Measurements from ENCODE around the gene ASAP3.

The ASAP3 gene

GRCh38 chr1:23448846-23449245, 35.1 kb downstream of the ASAP3 start:
- no peak for DNase-seq (ENCODE audit: low read depth)

- DNase-seq (ENCODE audit: low read depth): no peak
These were observed 37.2 kb downstream of the ASAP3 start for GRCh38 chr1:23446661-23447310.

DNA sequence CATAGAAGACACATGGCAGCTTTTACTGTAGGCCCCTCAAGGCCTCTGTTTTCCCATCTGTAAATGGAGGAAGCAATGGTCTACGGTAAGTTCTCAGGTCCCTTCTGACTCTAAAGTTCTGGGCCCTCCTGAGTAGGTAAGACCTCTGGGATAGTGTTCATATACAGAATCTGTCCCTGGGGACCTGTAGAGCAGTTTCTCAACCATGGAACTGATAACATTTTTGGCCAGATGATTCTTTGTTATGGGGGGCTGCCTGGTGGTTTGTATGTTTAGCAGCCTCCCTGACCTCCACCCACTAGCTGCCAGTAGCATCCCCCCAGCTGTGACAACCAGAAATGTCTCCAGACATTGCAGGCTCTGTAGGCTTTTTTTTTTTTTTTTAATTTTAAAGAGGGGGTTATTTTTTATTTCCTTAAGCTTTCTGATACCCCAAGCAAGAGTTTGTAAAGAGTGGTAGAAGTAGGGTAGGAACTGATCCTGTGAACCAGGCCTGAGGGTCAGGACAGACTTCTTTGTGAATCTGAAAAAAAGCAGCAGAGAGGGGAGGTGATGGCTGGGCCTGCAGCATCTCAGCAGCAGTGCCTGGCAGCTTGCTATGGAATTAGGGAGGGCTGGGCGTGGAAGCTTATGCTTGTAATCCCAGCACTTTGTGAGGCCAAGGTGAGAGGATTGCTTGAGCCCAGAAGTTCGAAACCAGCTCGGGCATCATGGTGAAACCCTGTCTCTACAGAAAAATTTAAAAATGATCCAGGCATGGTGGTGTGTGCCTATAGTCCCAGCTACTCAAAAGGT, 39.2 kb downstream of the ASAP3 start:
- no peak for DNase-seq (ENCODE audit: low read depth)

- DNase-seq (ENCODE audit: low read depth): no peak
These were observed 39.9 kb downstream of the ASAP3 start for GRCh38 chr1:23444104-23444533.

DNA sequence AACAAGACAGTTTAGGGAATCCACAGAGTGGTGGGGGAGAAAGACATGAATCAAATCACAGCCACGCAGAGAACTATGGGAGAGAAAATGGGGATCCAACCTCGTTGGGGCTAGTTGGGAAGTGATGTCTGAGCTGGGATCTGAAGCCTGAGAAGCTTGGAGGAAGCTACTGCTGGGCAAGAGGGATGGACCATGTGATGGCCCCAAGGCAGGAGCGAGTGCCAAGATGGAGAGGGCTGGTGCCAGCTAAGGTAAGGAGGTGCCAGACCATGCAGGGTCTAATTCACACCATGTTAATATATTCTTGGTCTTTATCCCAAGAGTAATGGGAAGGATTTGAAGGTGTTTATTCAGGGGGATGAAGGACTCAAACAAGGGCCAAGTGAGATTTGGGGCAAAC, 41.2 kb downstream of the ASAP3 start:
- DNase-seq (ENCODE audit: low read depth): no peak

GRCh38 chr1:23441446-23442148, 42.4 kb downstream of the ASAP3 start:
- no peak for DNase-seq (ENCODE audit: low read depth)

GRCh38 chr1:23438545-23438944, 45.4 kb downstream of the ASAP3 start:
- DNase-seq (ENCODE audit: low read depth): no peak

DNA sequence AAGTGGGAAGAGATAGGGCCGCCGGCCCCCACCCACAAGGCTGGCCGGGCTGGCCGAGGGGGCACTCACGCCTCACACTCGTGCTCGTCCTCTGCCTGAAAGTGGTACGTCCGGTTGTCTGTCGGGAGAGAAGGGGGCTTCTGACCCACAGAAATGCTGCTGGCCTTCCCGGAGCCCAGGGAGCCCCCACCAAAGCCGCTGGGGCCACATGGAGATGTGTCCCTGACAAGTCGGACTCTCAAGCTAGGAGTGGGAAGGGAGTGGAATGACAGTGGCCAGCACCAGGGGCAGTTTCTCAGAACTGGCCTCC, 46.7 kb downstream of the ASAP3 start:
- no peak for DNase-seq (ENCODE audit: low read depth)

GRCh38 chr1:23436520-23437354, 47.2 kb downstream of the ASAP3 start:
- DNase-seq (ENCODE audit: low read depth): no peak

GRCh38 chr1:23434260-23434775, 49.7 kb downstream of the ASAP3 start:
- no peak for DNase-seq (ENCODE audit: low read depth)

GRCh38 chr1:23433122-23433521, 50.9 kb downstream of the ASAP3 start:
- no peak for DNase-seq (ENCODE audit: low read depth)

DNA sequence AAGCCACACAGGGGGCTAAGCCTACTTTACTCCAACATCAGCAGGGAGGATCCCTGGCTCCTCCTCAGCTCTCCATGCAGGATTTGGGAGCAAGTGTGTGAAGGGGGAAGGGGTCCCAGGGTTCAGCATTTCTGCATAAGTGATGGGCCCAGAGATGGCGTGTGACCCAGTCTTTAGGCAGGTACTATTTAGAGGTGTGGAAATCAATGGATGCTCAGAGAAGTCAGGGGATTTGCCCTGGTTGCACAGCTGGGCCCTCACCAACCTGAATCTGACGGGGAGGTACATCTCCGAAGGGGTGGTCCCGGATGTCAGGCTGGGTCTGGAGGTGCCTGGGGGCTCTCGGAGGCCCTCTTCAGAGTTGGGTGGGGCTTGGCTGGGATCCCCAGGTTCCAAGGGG, 52.5 kb downstream of the ASAP3 start:
- no peak for DNase-seq (ENCODE audit: low read depth)

DNA sequence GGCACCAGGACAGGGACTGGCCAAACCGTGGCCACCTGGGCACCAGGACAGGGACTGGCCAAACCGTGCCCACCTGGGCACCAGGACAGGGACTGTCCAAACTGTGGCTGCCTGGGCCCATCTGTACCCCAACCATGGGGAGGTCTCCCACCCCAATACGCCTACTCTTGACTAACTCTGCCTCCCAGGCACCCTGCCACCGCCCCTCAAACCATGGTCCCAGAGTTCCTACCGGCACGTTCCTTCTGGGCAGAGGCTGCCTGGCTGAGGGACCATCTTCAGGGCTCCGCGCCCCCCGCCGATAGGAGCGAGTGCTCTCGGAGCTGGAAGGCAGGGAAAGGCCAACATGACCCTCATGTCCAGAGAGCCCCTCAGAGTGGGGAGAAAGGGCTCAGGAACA, 53.2 kb downstream of the ASAP3 start:
- DNase-seq (ENCODE audit: low read depth): no peak

- no peak for DNase-seq (ENCODE audit: low read depth)
These were observed 55.7 kb downstream of the ASAP3 start for GRCh38 chr1:23428136-23428905.

DNA sequence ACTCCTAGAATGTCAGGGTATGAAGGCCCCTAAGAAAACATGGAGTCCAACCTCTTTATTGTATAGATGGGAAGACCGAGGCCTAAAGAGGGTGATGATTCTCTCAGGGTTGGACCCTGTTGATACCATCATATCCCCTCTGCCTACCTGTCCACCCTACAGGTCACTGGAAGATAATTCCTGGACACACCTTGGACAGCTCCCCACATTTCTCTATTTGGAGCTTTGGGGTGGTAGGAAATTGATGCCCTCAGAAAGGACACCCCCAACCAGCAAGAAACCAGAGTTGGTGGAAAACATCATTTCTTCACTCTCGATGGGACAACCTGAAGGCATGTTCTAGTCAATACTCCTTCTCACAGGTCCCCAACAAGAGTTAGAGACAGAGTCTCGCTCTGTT, 56.4 kb downstream of the ASAP3 start:
- DNase-seq (ENCODE audit: low read depth): no peak

- DNase-seq (ENCODE audit: low read depth): no peak
These were observed 57.2 kb downstream of the ASAP3 start for GRCh38 chr1:23426828-23427227.

- no peak for DNase-seq (ENCODE audit: low read depth)
These were observed 58.8 kb downstream of the ASAP3 start for GRCh38 chr1:23425193-23425494.

GRCh38 chr1:23424293-23425192, 59.4 kb downstream of the ASAP3 start, which contains the start of gene TCEA3:
Gene TCEA3, minus strand, starts transcription at chr1:23424748. Its CDS starts 115 bp downstream, at chr1:23424633.
- no peak for DNase-seq (ENCODE audit: low read depth)

DNA sequence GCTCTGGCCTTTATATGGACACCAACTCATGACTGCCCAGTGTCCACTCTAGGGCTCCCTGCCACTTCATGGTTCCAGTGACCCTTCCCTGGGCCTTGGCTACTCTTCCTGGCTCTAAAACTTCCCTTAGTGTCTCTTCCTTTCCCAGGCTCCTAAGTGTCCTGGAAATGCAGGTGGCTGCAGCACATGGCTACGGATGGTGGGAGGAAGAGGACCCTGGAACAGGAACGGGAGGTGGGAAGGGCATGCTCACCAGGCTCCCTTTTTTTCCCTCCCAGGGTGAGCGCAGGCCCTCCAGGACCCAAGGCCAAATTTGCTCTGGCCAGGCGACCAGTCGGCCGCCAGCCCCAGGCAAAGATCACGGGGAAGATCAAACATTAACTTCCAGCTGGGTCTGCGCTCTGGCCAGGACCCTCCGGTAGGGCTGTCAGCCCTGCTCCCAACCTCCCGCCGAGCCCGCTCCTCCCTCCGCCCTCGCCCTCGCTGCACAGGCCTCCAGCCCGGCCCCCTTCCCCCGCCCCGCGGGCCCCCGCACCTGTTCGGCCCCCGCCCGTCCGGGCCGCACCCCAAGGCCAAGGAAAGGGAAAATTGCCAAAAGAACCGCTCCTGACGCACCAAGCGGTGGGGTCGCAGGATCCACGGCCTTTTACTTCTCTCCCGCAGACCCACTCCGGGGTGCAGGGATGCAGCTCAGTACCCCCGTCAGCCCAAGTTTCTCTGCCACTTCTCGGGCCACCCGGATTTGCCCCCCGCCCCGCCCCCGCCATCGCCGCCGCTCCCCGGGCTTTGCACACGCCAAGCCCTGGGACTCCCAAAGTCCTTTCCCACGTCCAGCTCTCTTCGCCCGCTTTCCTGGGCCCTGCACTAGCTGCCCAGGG, 60.3 kb downstream of the ASAP3 start:
- DNase-seq (ENCODE audit: low read depth): no peak

All from stimulated activated CD8-positive, alpha-beta memory T cell treated with anti-CD3 and anti-CD28 coated beads, Interleukin-15, amount 100 ng/mL, for 24 hours (primary cell).